HG03025 (cell line): ENCODE measurements around the gene GRIK4.
"Not testable (repeated sequence)": the region's sequence is repeated elsewhere in the genome, so short reads cannot be mapped to it uniquely, and the experiment has no call there.

Experiments used
- ATAC-seq: cut with Tn5 transposase; IDR thresholded peaks from one replicate; pipeline ENCODE4 v1.9.1; 2021; ENCODE audit warnings: mild to moderate bottlenecking, moderate library complexity; ENCODE audit not compliant: unreplicated experiment, low FRiP score

The GRIK4 gene, protein sequence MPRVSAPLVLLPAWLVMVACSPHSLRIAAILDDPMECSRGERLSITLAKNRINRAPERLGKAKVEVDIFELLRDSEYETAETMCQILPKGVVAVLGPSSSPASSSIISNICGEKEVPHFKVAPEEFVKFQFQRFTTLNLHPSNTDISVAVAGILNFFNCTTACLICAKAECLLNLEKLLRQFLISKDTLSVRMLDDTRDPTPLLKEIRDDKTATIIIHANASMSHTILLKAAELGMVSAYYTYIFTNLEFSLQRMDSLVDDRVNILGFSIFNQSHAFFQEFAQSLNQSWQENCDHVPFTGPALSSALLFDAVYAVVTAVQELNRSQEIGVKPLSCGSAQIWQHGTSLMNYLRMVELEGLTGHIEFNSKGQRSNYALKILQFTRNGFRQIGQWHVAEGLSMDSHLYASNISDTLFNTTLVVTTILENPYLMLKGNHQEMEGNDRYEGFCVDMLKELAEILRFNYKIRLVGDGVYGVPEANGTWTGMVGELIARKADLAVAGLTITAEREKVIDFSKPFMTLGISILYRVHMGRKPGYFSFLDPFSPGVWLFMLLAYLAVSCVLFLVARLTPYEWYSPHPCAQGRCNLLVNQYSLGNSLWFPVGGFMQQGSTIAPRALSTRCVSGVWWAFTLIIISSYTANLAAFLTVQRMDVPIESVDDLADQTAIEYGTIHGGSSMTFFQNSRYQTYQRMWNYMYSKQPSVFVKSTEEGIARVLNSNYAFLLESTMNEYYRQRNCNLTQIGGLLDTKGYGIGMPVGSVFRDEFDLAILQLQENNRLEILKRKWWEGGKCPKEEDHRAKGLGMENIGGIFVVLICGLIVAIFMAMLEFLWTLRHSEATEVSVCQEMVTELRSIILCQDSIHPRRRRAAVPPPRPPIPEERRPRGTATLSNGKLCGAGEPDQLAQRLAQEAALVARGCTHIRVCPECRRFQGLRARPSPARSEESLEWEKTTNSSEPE

DNA sequence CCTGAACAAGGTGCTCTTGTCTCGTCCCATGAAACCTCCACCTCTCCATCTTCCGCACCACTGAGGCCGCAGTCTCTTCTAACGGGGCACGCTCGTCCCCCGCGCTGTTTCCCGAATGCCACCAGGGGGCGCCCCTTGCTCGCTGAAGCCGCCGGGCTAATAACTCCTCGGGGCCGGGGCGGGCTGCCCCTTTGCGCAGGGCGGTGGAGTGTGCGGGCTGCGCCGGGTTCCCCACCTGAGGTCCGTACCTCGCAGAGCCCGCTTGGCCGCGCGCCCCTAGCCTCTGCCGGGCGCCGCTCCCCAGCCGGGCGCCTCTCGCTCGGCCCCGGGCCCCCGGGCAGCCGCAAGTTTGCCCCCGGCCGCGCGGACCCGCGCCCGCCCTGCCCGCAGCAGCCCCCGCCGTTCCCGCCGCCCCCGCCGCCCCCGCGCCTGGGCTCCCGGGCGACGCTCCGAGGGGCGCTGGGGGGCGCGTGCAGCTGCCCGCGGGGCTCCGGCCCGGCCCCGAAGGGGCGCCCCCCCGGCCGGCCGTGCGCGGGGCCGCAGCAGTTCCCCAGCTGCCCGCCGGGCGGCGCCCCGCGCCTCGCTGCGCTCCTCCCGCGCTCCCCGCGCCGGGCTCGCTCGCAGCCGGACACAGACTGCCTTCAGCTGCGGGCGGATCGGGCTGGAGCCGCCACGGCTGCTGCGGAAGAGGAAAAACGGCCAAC, at the start of gene GRIK4:
Gene GRIK4, plus strand, starts transcription at position 633 of the 704 bp plus-strand sequence. CDS start 148,571 bp downstream, outside the sequence.
- peak; percentile 67 for ATAC-seq

DNA sequence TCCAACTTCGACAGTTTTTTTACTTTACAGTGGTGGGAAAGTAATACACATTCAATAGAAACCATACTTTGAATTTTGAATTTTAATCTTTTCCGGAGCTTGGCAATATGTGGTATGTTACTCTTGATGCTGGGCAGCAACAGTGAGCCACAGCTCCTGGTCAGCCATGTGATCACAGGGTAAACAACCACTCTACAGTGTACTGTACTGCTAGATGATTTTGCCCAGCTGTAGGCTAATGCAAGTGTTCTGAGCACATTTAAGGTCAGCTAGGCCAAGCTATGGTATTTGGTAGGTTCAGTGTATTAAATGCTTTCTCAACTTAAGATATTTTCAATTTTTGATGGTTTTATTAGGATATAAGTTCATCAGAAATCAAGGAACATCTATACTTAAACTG, 48.7 kb upstream of the GRIK4 start:
- no peak for ATAC-seq

DNA sequence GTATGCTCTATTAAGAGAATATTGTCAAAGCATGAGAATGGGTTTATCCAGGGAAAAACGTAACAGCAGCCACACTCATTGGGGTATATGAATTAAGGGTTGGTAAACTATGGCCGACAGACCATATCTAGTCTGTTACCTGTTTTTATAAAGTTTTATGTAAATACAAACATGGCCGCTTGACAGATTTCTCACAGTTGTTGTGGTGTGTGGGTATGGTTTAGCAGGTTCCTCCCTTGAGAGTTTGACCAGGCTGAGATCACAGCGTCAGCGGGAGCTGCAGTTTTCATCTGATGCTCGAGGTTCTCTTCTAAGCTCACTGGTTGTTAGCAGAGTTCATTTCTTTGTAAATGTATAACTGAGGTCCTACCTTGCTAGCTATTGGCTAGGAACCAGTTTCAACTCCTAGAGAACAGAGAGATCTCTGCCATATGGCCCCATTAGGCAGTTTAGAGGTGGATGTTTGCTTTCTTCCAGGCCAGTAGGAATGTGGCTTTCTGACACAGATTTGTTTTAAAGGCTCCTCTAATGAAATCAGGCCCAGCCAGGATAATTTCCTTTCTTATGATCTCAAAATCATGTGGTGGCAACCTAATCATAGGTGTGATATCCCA, 45.5 kb upstream of the GRIK4 start:
- ATAC-seq, result no peak

DNA sequence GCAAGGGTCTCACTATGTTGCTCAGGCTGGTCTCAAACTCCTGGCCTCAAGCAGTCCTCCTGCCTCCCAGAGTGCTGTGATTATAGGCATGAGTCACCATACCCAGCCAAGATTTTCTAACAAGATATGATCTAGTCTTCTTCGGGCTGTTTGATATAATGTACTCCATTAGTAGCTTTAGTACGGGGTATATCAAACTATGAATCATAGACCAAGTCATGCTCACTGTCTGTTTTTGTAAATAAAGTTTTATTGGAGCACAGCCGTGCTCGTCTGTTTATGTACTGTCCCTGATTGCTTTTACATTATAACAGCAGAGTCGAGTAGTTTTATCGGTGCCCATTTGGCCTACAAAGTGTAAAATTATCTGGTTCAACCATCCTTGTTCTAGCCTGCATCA, 43.9 kb upstream of the GRIK4 start:
- no peak for ATAC-seq

DNA sequence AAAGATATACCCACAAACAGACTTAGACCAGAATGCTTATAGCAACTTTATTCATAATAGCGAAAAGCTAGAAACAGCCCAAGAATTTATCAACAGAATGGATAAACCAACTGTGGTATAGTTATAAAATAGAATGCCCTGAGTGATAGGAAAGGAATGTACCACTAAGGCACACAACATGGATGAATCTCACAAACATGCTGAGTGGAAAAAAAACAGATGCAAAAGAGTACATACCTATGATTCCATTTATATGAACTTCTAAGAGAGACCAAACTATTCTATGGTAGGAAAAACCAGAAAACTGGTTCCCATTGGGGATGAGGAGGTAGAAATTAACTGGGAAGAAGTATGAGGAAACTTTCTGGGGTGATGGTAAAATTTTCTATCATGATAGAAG, 40.4 kb upstream of the GRIK4 start:
- no peak for ATAC-seq

DNA sequence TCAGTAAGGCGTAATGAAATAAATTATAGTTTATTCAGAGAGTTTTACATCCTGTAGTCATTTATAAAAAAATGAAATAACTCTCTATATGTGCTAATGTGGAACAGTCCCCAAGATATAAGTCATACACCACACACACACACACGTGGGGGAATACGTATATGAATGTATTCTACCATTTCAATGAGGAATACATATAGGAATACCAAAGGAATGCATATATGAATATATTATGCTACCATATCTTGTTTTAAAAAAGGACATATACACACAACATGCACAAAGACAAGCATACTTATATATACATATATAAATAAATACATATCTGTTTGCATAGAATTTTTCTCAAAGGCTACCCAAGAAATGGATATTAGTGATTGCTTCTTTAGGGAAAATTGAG, 39.6 kb upstream of the GRIK4 start:
- ATAC-seq, result no peak

DNA sequence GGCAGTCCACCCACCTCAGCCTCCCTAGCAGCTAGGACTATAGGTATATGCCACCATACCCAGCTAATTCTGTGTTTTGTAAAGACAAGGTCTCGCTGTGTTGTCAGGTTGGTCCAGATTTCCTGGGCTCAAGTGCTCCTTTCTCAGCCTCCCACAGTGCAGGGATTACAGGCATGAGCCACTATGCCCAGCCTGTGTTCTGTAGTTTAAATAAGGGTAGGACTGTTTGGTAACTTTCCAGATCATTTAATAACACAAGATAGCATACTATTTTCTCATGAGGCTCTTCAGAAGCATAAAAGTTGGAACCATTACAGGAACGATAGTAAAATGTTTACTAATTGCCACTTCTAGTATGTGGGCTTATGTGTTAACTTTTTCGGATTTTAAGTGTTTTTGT, 38.0 kb upstream of the GRIK4 start:
- ATAC-seq, result no peak

DNA sequence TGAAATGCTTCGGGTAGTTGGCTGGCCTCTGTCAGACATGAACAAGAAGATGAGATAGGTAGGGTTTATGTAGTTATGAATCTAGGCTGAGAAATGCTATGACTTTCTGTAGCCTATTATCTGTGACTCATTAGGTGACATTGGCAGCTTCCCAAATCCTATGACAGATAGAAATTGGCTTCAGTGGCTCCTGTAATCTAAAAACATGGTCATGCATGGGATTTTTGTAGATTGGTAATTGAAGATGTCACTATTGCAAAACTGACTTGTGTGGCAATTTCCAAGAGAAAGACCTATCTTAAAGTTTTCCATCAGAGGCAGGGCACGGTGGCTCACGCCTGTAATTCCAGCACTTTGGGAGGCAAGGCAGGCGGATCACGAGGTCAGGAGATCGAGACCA, 29.4 kb upstream of the GRIK4 start:
- no peak for ATAC-seq

DNA sequence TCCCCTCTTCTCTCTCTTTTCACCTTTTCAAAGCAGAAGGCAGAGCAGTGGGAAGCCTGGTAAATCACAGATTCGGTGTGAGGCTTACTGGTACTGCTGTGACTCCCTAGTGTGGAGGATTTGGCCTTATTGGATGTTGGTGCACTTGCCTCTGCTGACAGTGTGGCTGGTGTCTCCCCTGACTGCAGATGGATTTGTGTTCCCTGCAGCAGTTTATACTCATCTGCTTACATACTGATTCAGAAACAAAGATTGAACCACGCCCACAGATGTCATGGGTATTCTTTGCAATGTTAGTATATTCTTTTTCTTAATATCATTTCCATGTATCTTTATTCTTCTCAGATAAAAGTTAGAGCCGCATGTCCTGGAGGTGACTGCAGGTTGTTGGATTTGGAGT, 26.8 kb upstream of the GRIK4 start:
- no peak for ATAC-seq

DNA sequence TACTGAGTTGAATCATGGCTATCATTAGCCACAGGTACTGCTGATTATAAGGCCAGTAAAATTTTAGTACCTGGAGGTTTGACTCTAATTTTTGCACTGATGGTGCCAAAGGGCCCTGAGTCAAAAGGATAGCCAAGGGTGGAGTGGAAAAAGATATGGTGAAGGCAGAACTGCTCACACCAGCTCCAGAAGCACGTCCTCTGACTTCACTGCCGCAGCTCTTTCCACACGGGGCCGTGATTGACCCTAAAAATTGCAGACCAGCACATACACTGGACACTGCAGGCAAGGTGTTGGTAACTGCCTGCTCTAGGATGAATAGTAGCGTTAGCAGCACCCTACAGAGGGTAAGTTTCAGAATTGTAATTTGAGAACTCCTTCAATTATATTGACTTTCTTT, 25.4 kb upstream of the GRIK4 start:
- ATAC-seq, result no peak

DNA sequence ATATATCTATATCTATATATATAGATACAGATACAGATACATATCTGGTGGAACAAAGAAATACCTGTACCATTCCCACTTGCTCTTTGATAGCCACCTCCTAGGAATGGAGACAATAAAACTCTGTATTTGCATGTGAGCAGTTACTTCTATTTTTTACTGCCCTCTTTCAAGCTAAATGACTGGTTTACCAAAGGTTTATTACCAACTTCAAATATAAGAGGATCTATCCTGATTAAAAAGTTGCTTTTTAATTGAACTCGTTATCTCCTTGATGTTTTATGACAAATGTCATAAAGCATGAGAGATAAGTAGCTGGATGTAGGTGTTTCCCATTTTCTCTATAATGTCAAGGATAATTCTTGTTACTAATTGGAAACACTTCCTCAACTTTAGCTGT, 21.7 kb upstream of the GRIK4 start:
- ATAC-seq, result no peak

DNA sequence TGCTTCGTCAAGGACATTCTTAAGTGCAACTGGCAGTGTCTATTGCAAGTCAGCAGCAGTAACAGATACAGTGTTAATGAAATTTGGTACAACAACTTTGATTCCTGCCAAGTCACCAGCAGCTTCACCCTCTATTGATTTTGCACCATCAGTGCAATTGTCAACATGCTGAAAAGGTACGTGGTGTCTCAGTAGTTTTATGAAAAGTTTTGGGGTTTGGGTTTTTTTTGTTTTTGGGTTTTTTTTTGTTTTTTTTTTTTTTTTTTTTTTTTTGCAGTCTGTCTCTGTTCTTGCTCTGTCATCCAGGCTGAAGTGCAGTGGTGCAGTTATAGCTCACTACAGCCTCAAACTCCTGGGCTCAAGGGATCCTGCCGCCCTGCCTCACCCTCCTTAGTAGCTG, 19.1 kb upstream of the GRIK4 start:
- no peak for ATAC-seq

DNA sequence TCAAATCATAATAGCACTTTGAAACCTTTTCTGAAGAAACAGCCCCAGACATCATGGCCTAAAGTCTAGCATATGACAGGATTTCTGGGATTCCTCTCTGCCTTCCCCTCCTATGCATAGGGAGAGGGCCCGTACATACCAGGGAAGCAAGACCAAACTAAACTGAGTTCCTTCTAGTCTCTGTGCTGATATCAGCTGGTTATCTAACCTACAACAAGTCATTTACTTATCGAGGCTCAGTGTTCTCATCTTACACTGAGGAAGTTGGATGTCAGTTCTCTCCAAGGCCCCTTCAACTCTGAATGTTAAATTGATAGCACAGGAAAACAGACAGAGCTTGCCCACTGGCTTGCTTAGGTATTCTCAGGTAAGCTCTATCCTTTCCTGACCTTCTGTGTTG, 17.0 kb upstream of the GRIK4 start:
- no peak for ATAC-seq

DNA sequence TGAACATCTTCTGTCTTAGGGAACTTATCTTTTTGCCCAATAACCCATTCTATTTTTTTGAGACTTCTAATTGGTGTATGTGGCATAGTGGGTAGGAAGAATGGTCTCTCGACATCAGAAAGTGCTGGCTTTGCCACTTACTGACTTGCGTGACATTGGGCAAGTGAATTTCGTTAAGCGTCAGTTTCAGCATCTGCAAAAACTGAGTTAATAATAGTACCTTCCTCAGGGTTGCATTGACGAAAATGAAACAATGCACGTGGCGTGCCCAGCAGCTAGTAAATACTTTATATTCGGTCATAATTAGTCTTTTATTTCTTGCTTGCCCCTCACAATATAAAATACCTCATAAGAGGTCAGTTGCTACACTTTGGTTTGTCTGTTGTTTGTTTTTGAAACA, 12.5 kb upstream of the GRIK4 start:
- no peak for ATAC-seq

DNA sequence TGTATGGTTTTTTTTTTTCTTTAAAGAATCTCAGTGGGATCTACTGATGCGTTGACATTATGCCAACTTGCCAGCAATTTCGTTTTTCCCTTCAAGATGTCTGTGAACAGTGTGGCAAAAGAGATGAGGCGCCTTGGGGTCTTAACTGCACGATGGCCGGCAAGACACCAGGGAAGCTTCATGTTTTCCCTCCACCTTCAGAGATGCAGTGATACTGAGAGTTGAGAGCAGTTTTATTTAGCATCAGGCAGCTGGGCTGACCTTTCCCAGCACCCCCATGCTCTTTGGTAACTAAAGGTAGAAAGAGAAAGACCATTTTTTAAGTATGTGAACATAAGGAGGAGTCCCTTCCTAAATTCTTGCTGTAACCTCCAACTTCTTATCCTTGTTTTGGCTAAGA, 11.7 kb upstream of the GRIK4 start:
- no peak for ATAC-seq

DNA sequence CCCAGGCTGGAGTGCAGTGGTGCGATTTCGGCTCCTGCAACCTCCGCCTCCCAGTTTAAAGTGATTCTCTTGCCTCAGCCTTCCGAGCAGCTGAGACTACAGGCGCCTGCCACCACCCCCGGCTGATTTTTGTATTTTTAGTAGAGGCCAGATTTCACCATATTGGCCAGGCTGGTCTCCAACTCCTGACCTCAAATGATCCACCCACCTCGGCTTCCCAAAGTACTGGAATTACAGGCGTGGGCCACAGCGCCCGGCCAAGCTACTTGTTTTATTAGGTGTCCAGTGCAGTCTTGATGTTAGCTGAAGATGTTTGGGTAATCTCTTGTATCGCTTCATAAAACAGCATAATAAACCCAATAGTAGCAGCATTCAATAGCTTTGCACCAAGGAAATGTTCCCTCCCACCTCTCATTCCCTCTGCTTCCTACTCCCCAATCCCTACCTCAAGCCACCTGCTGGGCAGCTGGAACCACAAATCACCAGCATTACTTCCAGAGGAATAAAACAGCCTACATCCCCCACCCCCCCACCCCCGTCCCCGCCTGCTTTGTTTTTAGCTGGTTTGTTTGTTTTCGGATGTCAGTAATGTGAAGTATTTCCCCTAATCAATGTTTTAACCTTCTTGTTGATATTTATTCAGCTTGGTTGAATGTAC, 11.0 kb upstream of the GRIK4 start:
- no peak for ATAC-seq

DNA sequence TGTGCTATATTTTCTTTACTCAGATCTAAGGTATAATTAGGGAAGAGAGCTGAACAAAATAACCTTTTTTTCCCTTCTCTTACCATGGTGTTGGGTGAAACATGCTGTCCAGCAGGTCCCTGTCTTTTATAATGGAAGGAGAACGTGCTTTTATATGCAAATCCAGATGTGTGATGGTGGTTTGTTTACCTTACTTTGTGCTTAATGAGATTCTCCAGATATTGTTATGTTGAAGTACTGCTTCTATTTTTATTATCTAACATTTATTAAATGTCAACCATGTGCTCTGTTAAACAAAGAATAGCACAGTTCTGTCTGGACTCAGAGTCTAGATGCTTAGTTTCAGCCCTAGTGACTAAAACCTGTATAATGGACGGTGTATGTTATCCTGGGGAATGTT, 10.1 kb upstream of the GRIK4 start:
- no peak for ATAC-seq

DNA sequence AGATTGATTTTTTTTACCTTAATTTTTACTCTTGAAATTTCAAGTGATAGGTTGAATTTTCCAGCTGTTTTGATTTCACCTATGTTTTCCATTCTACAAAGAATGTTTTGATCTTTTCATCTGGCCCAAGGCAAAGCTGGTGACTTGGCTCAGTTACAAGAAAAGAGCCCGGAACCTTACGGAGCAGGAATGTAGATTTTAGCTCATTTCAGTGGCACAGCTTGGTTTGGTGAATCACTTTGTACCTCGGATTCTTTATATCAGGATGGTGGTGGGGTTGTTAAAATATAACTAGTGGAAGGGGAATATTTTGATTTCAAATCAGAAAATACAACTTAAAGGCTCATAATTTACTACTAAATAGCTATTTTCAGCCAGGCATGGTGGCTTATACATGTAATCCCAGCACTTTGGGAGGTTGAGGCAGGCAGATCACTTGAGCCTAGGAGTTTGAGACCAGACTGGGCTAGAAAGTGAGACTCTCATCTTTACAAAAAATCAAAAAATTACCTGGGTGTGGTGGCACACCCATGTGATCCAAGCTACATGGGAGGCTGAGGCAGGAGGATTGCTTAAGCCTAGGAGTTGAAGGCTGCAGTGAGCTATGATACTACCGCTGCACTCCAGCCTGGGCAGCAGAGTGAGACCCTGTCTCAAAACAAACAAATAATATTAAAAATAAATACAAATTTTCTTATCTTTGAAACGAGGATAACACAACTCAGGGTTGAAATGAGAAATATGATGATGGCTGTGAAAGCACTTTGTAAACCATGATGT, 9.4 kb upstream of the GRIK4 start:
- ATAC-seq, result no peak

DNA sequence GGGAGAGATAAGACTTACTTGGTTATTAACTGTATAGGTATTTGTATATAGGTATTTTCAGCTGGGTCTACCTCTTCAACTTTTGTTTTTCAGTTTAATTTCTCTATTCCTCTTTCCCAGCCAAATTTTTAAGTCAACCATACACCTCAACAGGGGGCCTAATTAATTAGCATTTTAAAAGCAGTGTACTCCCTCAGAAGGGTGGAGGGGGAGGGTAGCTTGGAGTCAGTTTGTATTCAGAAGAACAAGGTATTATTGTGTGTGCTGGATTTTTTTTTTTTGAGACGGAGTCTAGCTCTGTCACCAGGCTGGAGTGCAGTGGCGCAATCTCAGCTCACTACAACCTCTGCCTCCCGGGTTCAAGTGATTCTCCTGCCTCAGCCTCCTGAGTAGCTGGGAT, 8.0 kb upstream of the GRIK4 start:
- not testable (repeated sequence) for ATAC-seq
